K562 (cell line): Measurements from ENCODE around the gene HDAC3. TPM values are rescaled to one million over a fixed set of nuclear protein-coding genes. Genes with fewer than 3 reads are reported as not detected.

Experiments
- BCL6 ChIP-seq: fragments of 250-450 bp; sonication (Bioruptor Pico); IDR thresholded peaks from 2 replicates; pipeline ENCODE4 v1.4.0; 2020
- CHD1 ChIP-seq: fragments of 200-600 bp; sonication (generic); IDR thresholded peaks from one replicate; pipeline ENCODE4 v1.6.1; 2012; ENCODE audit warnings: mild to moderate bottlenecking, moderate library complexity, low read length, inconsistent platforms
- CREB1 ChIP-seq, 2 experiments: sonication (generic) in 1 of 2; formaldehyde crosslinking in 1 of 2; IDR thresholded peaks; 2 replicates each; pipeline versions ENCODE4 v1.6.1 to v1.8.0; 2012 to 2022; ENCODE audit warnings: inconsistent platforms in 1 of 2, mild to moderate bottlenecking in 1 of 2, missing genetic modification reagents in 1 of 2, moderate library complexity in 1 of 2
- CXXC5 ChIP-seq: fragments of 250-450 bp; sonication (Bioruptor Pico); IDR thresholded peaks from 2 replicates; pipeline ENCODE4 v1.8.0; 2022; ENCODE audit warnings: inconsistent platforms, mild to moderate bottlenecking, moderate library complexity
- E2F3 ChIP-seq: fragments of 250-450 bp; sonication (Bioruptor Pico); IDR thresholded peaks from 2 replicates; pipeline ENCODE4 v1.4.0; 2020; ENCODE audit warnings: mild to moderate bottlenecking
- ESRRA ChIP-seq: fragments of 450-650 bp; IDR thresholded peaks from 2 replicates; pipeline ENCODE4 v1.6.1; 2014; ENCODE audit warnings: low read depth, mild to moderate bottlenecking, moderate library complexity, borderline replicate concordance
- GATAD2B ChIP-seq: fragments of 450-650 bp; IDR thresholded peaks from 2 replicates; pipeline ENCODE4 v1.6.1; 2017; ENCODE audit warnings: mild to moderate bottlenecking, borderline replicate concordance
- MYBL2 ChIP-seq, 2 experiments: fragments of 450-650 bp in 1 of 2; sonication (generic) in 1 of 2; formaldehyde crosslinking in 1 of 2; IDR thresholded peaks; 2 replicates each; pipeline versions ENCODE4 v1.6.1 to v1.8.1; 2017 to 2022; ENCODE audit warnings: borderline replicate concordance in 1 of 2, inconsistent platforms in 1 of 2, low read depth in 1 of 2, mild to moderate bottlenecking in 1 of 2, missing genetic modification reagents in 1 of 2, moderate library complexity in 1 of 2
- NFATC3 ChIP-seq: fragments of 450-650 bp; IDR thresholded peaks from 2 replicates; pipeline ENCODE4 v1.6.1; 2017; ENCODE audit warnings: mild to moderate bottlenecking
- PBX2 ChIP-seq, 2 experiments: IDR thresholded peaks in 1 of 2; conservative IDR thresholded peaks in 1 of 2; 2 replicates each; pipeline ENCODE4 v1.6.1; 2016; ENCODE audit warnings: low read depth in 2 of 2, mild to moderate bottlenecking in 1 of 2, missing compliant biosample characterization in 1 of 2, missing genetic modification characterization in 1 of 2, moderate library complexity in 1 of 2
- POLR2AphosphoS5 ChIP-seq: IDR thresholded peaks from 2 replicates; pipeline ENCODE4 v1.6.1; 2011; ENCODE audit warnings: mild to moderate bottlenecking, low read depth, low read length, moderate library complexity; ENCODE audit not compliant: control insufficient read depth, insufficient read depth
- RBBP5 ChIP-seq: fragments of 200-600 bp; sonication (generic); IDR thresholded peaks from 2 replicates; pipeline ENCODE4 v1.6.1; 2012; ENCODE audit warnings: borderline replicate concordance, mild to moderate bottlenecking, low read length, control low read depth, inconsistent platforms; ENCODE audit not compliant: insufficient read depth, poor library complexity, severe bottlenecking
- RCOR1 ChIP-seq, 2 experiments: IDR thresholded peaks; 2 replicates each; pipeline ENCODE4 v1.6.1; 2012; ENCODE audit warnings: low read depth in 2 of 2, low read length in 2 of 2, borderline replicate concordance in 1 of 2, improper control_type of control experiment in 1 of 2
- SMAD4 ChIP-seq: fragments of 250-450 bp; sonication (Bioruptor Pico); conservative IDR thresholded peaks from 2 replicates; pipeline ENCODE4 v1.8.0; 2021; ENCODE audit warnings: inconsistent platforms, mild to moderate bottlenecking, moderate library complexity
- ZNF197 ChIP-seq: fragments of 200-800 bp; sonication (Bioruptor generic); IDR thresholded peaks from 2 replicates; pipeline ENCODE4 v1.6.1; 2016; ENCODE audit warnings: low read depth, missing genetic modification characterization, missing compliant biosample characterization
- ZNF449 ChIP-seq: fragments of 250-450 bp; sonication (Bioruptor Pico); IDR thresholded peaks from 2 replicates; pipeline ENCODE4 v1.8.0; 2022; ENCODE audit warnings: moderate library complexity, mild to moderate bottlenecking, inconsistent platforms
- ZNF511 ChIP-seq: sonication (generic); formaldehyde crosslinking; IDR thresholded peaks from 2 replicates; pipeline ENCODE4 v1.8.0; 2022; ENCODE audit warnings: mild to moderate bottlenecking, missing genetic modification reagents
- ZNF639 ChIP-seq, 2 experiments: fragments of 200-800 bp in 1 of 2; sonication (Bioruptor generic) in 1 of 2; sonication (generic) in 1 of 2; formaldehyde crosslinking in 1 of 2; IDR thresholded peaks in 1 of 2; conservative IDR thresholded peaks in 1 of 2; 2 replicates each; pipeline versions ENCODE4 v1.5.0 to v1.6.1; 2016 to 2020; ENCODE audit warnings: missing compliant biosample characterization in 1 of 2, missing genetic modification characterization in 1 of 2, missing genetic modification reagents in 1 of 2
- ZNF695 ChIP-seq: fragments of 450-650 bp; formaldehyde crosslinking; IDR thresholded peaks from 2 replicates; pipeline ENCODE4 v1.4.0; 2020; ENCODE audit warnings: mild to moderate bottlenecking, moderate library complexity
- polyA plus RNA-seq, 8 experiments: library from polyadenylated mRNA; depleted of rRNA in 4 of 8; stranded (reverse) in 5 of 8; unstranded in 3 of 8; fragments of >200 nt; fragmentation: Nextera tagmentation in 2 of 8; fragmentation: Illumina TruSeq in 1 of 8; extraction: Ambion mirVana in 2 of 8; extraction: Trizol in 1 of 8; gene quantifications; 2 replicates each; pipeline versions ENCODE4 v1.2.1 to v1.2.3, GENCODE V29; 2011 to 2014; ENCODE audit warnings: inconsistent platforms in 1 of 8, missing spikeins in 1 of 8
- total RNA-seq, 7 experiments: library from RNA; depleted of rRNA in 6 of 7; stranded (reverse); fragments of >200 nt in 6 of 7; fragmentation: Illumina TruSeq in 2 of 7; extraction: Trizol in 2 of 7; gene quantifications; 2 replicates each; pipeline versions ENCODE4 v1.2.1 to v1.2.3, GENCODE V29; 2011 to 2021; ENCODE audit warnings: low replicate concordance in 1 of 7

The HDAC3 gene
- total and polyA plus RNA-seq, 9 of the 15 experiments (the other 6 are each of a cell fraction or from before 2014, with no cell fraction given): 89.7 to 191 (median 119) TPM

- TF ChIP-seq PBX2 (CRISPR knock-in tag; IDR thresholded peaks at IDR 0.05; ENCODE audit: low read depth) (no peak), PBX2 (tag; conservative IDR thresholded peaks at IDR 0.05; ENCODE audit: low read depth) (no peak), SMAD4 (peak; percentile 23; the same call in 1 of the 2 replicates), ZNF449 (CRISPR knock-in tag) (no peak), RBBP5 (peak; percentile 81), ZNF639 (CRISPR knock-in tag; conservative IDR thresholded peaks at IDR 0.05 in 1 of 2, IDR thresholded peaks at IDR 0.05 in 1 of 2) (0 out of 4 replicates have a peak, but pooled peaks of 1 of the 2 experiments have one; percentile 47), ZNF197 (no peak), POLR2AphosphoS5 (peak; percentile 53), ZNF695 (no peak), CREB1 (IDR thresholded peaks at IDR 0.05) (peak; percentile 65), CREB1 (CRISPR knock-in tag; IDR thresholded peaks at IDR 0.05) (no peak; the same call in 1 of the 2 replicates), E2F3 (CRISPR knock-in tag) (peak; percentile 42; the same call in 1 of the 2 replicates), GATAD2B (peak; percentile 80), CXXC5 (peak; percentile 68), ZNF511 (CRISPR knock-in tag) (0 out of 2 replicates have a peak, but pooled peaks have one; percentile 10), RCOR1 (IDR thresholded peaks at IDR 0.05; ENCODE audit: borderline replicate concordance in 1 of 2, low read depth in 2 of 2, low read length in 2 of 2) (no peak), NFATC3 (no peak), ESRRA (peak; percentile 36; the same call in 1 of the 2 replicates), BCL6 (no peak), CHD1 (peak; percentile 65), MYBL2 (IDR thresholded peaks at IDR 0.05; ENCODE audit: low read depth) (no peak), MYBL2 (CRISPR knock-in tag; IDR thresholded peaks at IDR 0.05; ENCODE audit: borderline replicate concordance) (no peak)
Measured at GRCh38 chr5:141636413-141637122, at the start of gene HDAC3, which contains the start of gene RELL2 (continued).
